ENCODE data around the gene RNPEPL1.

RNPEPL1 gene

GRCh38 chr2:240583774-240584173 is 15.5 kb downstream of the RNPEPL1 start:
- Histone ChIP-seq H3K36me3 (peaks cover 0 to 13% (median 7%) of the 10 kb centered on the region in 3 donors), H3K27ac (no peak overlapping the region), H3K4me1 (peaks cover 6 to 52% (median 42%) of the 10 kb centered on the region in 4 donors), H3K4me3 (no peak overlapping the region), H3K27me3 (no peaks in the 10 kb centered on the region), H3K9me3 (no peaks in the 10 kb centered on the region)
- no peak for TF ChIP-seq CTCF (IDR thresholded peaks at IDR 0.05)
- intact Hi-C loops (cut with DNase I; ENCODE audit: low total_unique reads) = no loop called here
- no peak for DNase-seq

- H3K9me3 ChIP-seq = no peaks in the 10 kb centered on the region
- intact Hi-C loops (cut with DNase I; ENCODE audit: low total_unique reads) = loop anchor here (5.0 kb wide), 1 partner anchor 557 kb away; the partner anchor contains the start of gene NDUFA10
- peaks cover 6 to 46% (median 40%) of the 10 kb centered on the region in 4 donors for H3K4me1 ChIP-seq
- no peak for DNase-seq
- H3K4me3 ChIP-seq = peak overlapping the region in 1 of 2 donors; percentile 87
- no peak overlapping the region for H3K27ac ChIP-seq
- H3K27me3 ChIP-seq = no peaks in the 10 kb centered on the region
- no peak for TF ChIP-seq CTCF (IDR thresholded peaks at IDR 0.05)
- peaks cover 0 to 13% (median 3%) of the 10 kb centered on the region in 3 donors for H3K36me3 ChIP-seq
These were observed 16.3 kb downstream of the RNPEPL1 start for GRCh38 chr2:240584486-240585031.

- Histone ChIP-seq H3K4me3 (peak overlapping the region; percentile 82 to 87), H3K4me1 (peaks cover 6 to 41% (median 35%) of the 10 kb centered on the region in 4 donors), H3K9me3 (no peaks in the 10 kb centered on the region), H3K36me3 (peaks cover 0 to 13% (median 9%) of the 10 kb centered on the region in 3 donors), H3K27ac (peak overlapping the region in 1 of 2 donors; percentile 83), H3K27me3 (no peaks in the 10 kb centered on the region)
- intact Hi-C loops (cut with DNase I; ENCODE audit: low total_unique reads) = loop anchor here (5.0 kb wide), 1 partner anchor 558 kb away; the partner anchor contains the start of gene NDUFA10
- no peak for TF ChIP-seq CTCF (IDR thresholded peaks at IDR 0.05)
- no peak for DNase-seq
These were observed 16.8 kb downstream of the RNPEPL1 start for GRCh38 chr2:240585101-240585500.

- Histone ChIP-seq H3K9me3 (no peaks in the 10 kb centered on the region), H3K4me3 (peak overlapping the region; percentile 82 to 87), H3K4me1 (peaks cover 6 to 38% (median 33%) of the 10 kb centered on the region in 4 donors), H3K27ac (peak overlapping the region; percentile 83 to 93), H3K36me3 (peaks cover 0 to 15% (median 14%) of the 10 kb centered on the region in 3 donors), H3K27me3 (no peaks in the 10 kb centered on the region)
- no peak for TF ChIP-seq CTCF (IDR thresholded peaks at IDR 0.05)
- DNase-seq = no peak
- intact Hi-C loops (cut with DNase I; ENCODE audit: low total_unique reads) = loop anchor here (5.0 kb wide), 1 partner anchor 558 kb away; the partner anchor contains the start of gene NDUFA10
These were observed 17.5 kb downstream of the RNPEPL1 start for GRCh38 chr2:240585681-240586197.

- H3K4me3 ChIP-seq = peak within 1 kb of the TSS; percentile 82 to 87
- peak; percentile 98 to 99 for DNase-seq
- H3K27ac ChIP-seq = peak within 1 kb of the TSS; percentile 83 to 93
- intact Hi-C loops (cut with DNase I; ENCODE audit: low total_unique reads) = loop anchor here (5.0 kb wide), 1 partner anchor 559 kb away; the partner anchor contains the start of gene NDUFA10
- H3K9me3 ChIP-seq = no peaks in the 10 kb centered on the region
- TF ChIP-seq CTCF (IDR thresholded peaks at IDR 0.05) = no peak
- peaks cover 6 to 38% (median 33%) of the 10 kb centered on the region in 4 donors for H3K4me1 ChIP-seq
- no peaks in the 10 kb centered on the region for H3K27me3 ChIP-seq
- H3K36me3 ChIP-seq = peaks cover 0 to 21% (median 14%) of the 10 kb centered on the region in 3 donors
These were observed 18.1 kb downstream of the RNPEPL1 start, which contains the start of gene CAPN10 for GRCh38 chr2:240586198-240586918. TSS of gene CAPN10 (plus strand) at chr2:240586734. CDS start at chr2:240586912, 178 bp downstream.
